Aorta (tissue), 5 donors: ENCODE results near the gene SH3TC1. TPM values are rescaled to one million over a fixed set of nuclear protein-coding genes. Genes with fewer than 3 reads are reported as not detected.

Experiments used
- ATAC-seq: fragments of 200-7000 bp; cut with Tn5 transposase; one replicate; pipeline ENCODE4 v1.9.1; 2022; ENCODE audit warnings: moderate library complexity; ENCODE audit not compliant: low FRiP score
- DNase-seq, 2 donors: peaks; one replicate each; pipeline ENCODE4 v3.0.0-alpha.2; 2020
- H3K27ac ChIP-seq, 2 donors: one replicate each; pipeline ENCODE4 v1.5.1; 2013; ENCODE audit warnings: low read length in 2 of 2, mild to moderate bottlenecking in 2 of 2, moderate library complexity in 2 of 2, control low read depth in 1 of 2, inconsistent platforms in 1 of 2, low read depth in 1 of 2
- H3K27me3 ChIP-seq, 2 donors: one replicate each; pipeline ENCODE4 v1.6.1; 2013; ENCODE audit warnings: control low read depth in 1 of 2, low read length in 1 of 2, mild to moderate bottlenecking in 1 of 2, moderate library complexity in 1 of 2; ENCODE audit not compliant: insufficient read depth in 2 of 2, control insufficient read depth in 1 of 2
- H3K36me3 ChIP-seq, 2 donors: one replicate each; pipeline ENCODE4 v1.6.1; 2013; ENCODE audit warnings: control low read depth in 1 of 2, low read length in 1 of 2, mild to moderate bottlenecking in 1 of 2; ENCODE audit not compliant: insufficient read depth in 2 of 2, control insufficient read depth in 1 of 2
- H3K4me1 ChIP-seq, 2 donors: one replicate each; pipeline ENCODE4 v1.6.1; 2013; ENCODE audit warnings: low read length in 2 of 2, control low read depth in 1 of 2, mild to moderate bottlenecking in 1 of 2, moderate library complexity in 1 of 2; ENCODE audit not compliant: insufficient read depth in 2 of 2, control insufficient read depth in 1 of 2
- H3K4me3 ChIP-seq, 2 donors: one replicate each; pipeline ENCODE4 v1.5.1; 2013; ENCODE audit warnings: low read length in 2 of 2, control low read depth in 1 of 2, mild to moderate bottlenecking in 1 of 2
- H3K9me3 ChIP-seq: one replicate; pipeline ENCODE4 v1.6.1; 2013; ENCODE audit warnings: mild to moderate bottlenecking, low read length; ENCODE audit not compliant: control insufficient read depth
- WGBS, 2 donors: extraction: QIAGEN DNeasy Blood & Tissue Kit; methylation state at CpG; one replicate each; pipeline ENCODE4 v1.1.7; 2013; 5-methylcytosine and 5-hydroxymethylcytosine counted together
- intact Hi-C, 2 donors: fragments of 100-400 bp; cut with DNase I; formaldehyde crosslinking; loops; one replicate each; pipeline versions ENCODE4 v1.14.2 to v1.15.0; 2022
- polyA plus RNA-seq, 2 donors: library from polyadenylated mRNA; stranded (reverse); fragments of 200-250 nt; gene quantifications; one replicate each; pipeline ENCODE4 v1.2.3, GENCODE V29; 2013
- total RNA-seq, 2 donors: library from RNA; stranded (reverse); fragmentation: NEBNext Ultra II Directional; extraction: Animal tissue kit (Norgen Biotek cat#: 25700); gene quantifications; one replicate each; pipeline ENCODE4 v1.2.1, GENCODE V29; 2021
- donor health status: healthy with polysubstance abuse.
- donor health status: Bipolar disorder and iron deficiency.
- donor health status: DM: no; HTN: no; CAD: no.
- donor health status: DM: no; HTN: no; CAD: no.
- donor health status: DM: yes; HTN: yes; CAD: no.

The SH3TC1 gene
- total and polyA plus RNA-seq, 4 donors, result 3.4 to 58.9 (median 21.7) TPM

DNA sequence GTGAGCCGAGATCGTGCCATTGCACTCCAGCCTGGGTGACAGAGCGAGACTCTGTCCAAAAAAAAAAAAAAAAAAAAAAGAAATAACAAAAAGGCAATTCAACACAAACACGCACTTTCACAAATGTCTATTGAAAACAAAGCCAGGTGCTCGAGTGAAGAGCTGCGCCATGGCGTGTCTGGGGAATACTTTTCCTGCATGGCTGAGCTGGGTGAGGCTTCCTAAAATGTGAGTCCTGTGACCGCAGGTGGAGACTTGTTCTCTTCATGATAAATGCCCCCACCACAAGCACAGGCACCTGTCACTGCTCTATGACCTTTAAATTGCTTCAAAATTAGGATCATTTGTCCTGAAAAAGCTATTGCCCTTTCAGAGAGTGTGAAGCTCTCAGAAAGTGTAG is 36.5 kb upstream of the SH3TC1 start:
- ATAC-seq, result no peak
- WGBS, 2 donors, result 88 to 91% methylated on average over 8 of the region's 8 CpGs
- H3K9me3 ChIP-seq, result no peaks in the 10 kb centered on the region
- no peaks in the 10 kb centered on the region for H3K27me3 ChIP-seq
- H3K27ac ChIP-seq, result no peak overlapping the region
- intact Hi-C loops, result no loop called here
- no peaks in the 10 kb centered on the region for H3K4me1 ChIP-seq
- peak in 1 of 2 donors; percentile 14 for DNase-seq
- H3K4me3 ChIP-seq, result no peak overlapping the region
- no peaks in the 10 kb centered on the region for H3K36me3 ChIP-seq

DNA sequence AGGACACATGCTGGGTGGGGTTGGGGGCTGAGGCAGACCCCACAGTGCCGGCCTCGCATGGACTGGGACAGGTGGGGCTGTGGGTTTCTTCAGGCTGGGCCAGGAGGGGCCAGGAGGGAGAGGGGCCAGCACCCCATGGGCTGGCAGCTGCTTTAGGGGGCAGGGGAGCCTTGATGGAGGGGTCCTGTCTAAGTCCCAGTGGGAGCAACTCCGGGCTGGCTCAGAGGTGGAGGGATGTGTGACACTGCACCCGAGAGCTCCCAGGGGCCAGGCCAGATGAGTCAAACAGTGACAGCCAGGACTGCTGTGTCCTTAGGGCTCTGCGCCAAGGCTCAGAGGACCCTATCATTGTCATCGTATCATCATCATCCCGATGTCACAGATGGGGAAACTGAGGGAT is 36.1 kb upstream of the SH3TC1 start:
- ATAC-seq (no peak), DNase-seq (peak in 1 of 2 donors; percentile 38)
- no peaks in the 10 kb centered on the region for H3K4me1 ChIP-seq
- H3K4me3 ChIP-seq, result no peak overlapping the region
- H3K9me3 ChIP-seq, result no peaks in the 10 kb centered on the region
- no peaks in the 10 kb centered on the region for H3K36me3 ChIP-seq
- H3K27me3 ChIP-seq, result no peaks in the 10 kb centered on the region
- H3K27ac ChIP-seq, result no peak overlapping the region
- intact Hi-C loops, result no loop called here
- WGBS, 2 donors, result 79 to 85% methylated on average over 7 of the region's 7 CpGs

DNA sequence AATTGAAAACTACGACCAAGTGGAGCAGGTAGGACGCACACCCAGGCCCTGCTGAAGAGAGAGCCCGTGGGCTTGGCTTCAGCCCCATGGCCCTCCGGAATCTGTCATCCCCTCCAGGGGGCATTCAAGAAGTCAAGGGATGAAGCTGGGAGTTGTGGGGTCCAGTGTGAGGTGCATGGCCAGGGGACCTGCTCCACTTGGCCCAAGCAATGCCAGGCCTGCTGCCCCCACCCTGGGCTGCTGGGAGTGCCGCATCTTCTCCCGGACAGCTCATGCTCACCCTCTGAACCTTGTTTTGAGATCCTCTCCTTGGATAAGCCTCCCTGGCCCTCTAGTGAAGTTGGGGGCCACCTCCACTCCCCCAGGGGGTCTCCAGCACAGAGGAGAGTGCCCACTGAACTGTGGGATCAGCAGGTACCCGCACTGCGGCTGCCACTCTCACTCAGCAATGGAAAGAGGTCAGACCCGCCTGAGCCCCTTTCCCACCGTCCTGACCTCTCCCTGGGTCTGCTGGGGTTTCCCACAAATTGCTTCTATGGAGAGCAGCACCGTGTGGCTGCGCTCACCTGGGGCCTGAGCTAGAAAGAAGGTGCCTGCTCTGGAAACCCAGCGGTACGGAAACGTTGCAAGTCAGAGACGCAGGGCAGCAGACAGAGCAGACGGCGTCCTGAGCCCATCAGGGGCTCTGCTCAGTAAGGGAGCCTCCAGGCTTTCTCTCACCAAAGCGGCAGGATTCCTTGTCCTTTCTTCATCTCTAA is 35.5 kb upstream of the SH3TC1 start:
- Histone ChIP-seq H3K9me3 (no peaks in the 10 kb centered on the region), H3K27me3 (no peaks in the 10 kb centered on the region), H3K4me1 (no peaks in the 10 kb centered on the region), H3K27ac (no peak overlapping the region), H3K4me3 (no peak overlapping the region), H3K36me3 (no peaks in the 10 kb centered on the region)
- WGBS, 2 donors, result 86 to 87% methylated on average over 19 of the region's 19 CpGs
- intact Hi-C loops, result no loop called here
- DNase-seq, result peak in 1 of 2 donors; percentile 30
- no peak for ATAC-seq

DNA sequence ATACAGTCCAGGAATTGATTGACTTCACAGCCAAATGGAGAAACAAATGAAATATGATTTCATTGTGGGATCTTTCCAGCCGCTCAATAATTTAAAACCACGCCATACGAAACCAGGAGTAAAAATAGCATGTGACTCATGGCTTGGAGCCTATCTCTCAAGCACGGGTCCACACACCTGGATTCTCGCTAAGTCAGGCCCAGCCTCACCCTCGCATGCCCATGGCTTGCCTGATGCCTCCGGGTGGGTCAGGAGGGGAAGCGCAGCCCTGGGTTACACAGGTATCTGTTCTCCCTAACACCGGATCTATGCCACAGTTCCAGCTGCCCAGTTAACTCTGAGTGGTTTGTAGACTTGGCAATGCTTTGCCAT is 34.9 kb upstream of the SH3TC1 start:
- no peak overlapping the region for H3K4me3 ChIP-seq
- no peaks in the 10 kb centered on the region for H3K27me3 ChIP-seq
- 77 to 78% methylated on average over 9 of the region's 9 CpGs for WGBS, 2 donors
- no peaks in the 10 kb centered on the region for H3K36me3 ChIP-seq
- intact Hi-C loops, result no loop called here
- ATAC-seq (no peak), DNase-seq (no peak)
- H3K27ac ChIP-seq, result no peak overlapping the region
- H3K4me1 ChIP-seq, result no peaks in the 10 kb centered on the region
- no peaks in the 10 kb centered on the region for H3K9me3 ChIP-seq

DNA sequence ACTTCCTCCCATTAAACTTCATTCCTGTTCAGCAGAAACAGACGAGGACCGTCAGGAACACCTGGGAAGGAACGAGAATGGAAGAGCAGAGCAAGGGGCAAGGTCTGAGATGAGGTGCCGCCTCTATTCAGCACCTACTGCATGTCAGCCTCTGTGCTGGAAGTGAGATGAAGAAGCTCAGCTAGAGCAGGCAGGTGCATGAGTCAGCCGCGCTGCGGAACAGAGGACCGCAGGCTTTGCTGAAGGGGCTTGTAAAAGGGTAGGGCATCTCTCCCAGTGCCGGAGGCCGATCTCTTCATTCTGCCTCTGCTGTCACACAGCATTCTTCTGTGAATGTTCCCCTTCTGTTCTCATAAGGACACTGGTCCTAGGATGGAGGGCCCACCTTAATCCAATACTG is 34.4 kb upstream of the SH3TC1 start:
- DNase-seq (no peak), ATAC-seq (no peak)
- H3K4me1 ChIP-seq, result no peaks in the 10 kb centered on the region
- H3K27me3 ChIP-seq, result no peaks in the 10 kb centered on the region
- WGBS, 2 donors, result 93% methylated on average over 10 of the region's 10 CpGs
- intact Hi-C loops, result no loop called here
- no peak overlapping the region for H3K4me3 ChIP-seq
- H3K27ac ChIP-seq, result no peak overlapping the region
- H3K36me3 ChIP-seq, result no peaks in the 10 kb centered on the region
- H3K9me3 ChIP-seq, result no peaks in the 10 kb centered on the region

DNA sequence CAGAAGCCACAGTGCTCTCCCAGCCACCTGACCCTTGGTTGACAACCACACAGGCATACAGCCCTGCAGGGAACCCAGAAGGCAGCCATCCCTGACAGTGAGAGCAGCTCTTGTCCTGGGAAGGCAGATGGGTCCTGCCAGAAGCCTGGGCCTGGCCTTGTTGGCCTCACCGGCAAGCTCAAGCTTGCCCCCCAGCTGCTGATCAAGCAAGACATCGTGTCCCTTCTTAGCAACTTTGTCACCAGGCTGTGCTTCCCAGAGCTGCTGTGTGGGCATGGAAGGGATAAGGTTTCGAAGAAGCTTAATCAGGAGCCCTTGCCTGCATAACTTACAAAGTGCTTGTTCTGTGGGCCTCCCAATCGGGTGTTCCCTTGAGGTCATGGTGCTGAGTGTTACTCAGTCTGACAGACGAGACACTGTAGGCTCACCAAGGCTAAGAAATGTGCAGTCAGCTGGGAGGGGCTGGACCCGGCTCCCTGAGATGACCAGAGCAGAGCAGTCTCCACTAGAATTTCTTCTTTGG is 33.7 kb upstream of the SH3TC1 start:
- Histone ChIP-seq H3K9me3 (no peaks in the 10 kb centered on the region), H3K27me3 (no peaks in the 10 kb centered on the region), H3K36me3 (no peaks in the 10 kb centered on the region), H3K27ac (no peak overlapping the region), H3K4me3 (no peak overlapping the region), H3K4me1 (no peaks in the 10 kb centered on the region)
- WGBS, 2 donors, result 58 to 68% methylated on average over 6 of the region's 6 CpGs
- ATAC-seq, result no peak
- no peak for DNase-seq
- intact Hi-C loops, result no loop called here

DNA sequence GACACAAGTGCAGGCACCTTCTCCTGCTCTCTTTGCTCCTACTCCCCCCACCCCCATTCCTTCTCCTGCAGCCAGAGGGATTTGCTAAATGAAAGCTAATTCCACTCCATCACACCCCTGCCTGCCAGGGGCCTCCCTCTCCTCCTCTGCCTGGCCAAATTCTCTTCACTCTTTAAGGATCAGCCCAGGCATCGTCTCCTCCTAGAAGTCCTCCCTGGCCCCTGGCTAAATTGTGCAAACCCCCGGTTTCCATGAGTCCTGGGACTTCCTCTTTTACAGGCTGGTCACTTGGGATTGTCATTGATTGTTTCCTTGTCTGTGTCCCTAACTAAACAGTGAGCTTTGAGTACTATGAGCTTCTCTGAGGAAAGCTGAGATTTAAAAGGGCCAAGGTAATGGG is 31.8 kb upstream of the SH3TC1 start:
- H3K4me3 ChIP-seq, result no peak overlapping the region
- H3K4me1 ChIP-seq, result no peaks in the 10 kb centered on the region
- H3K9me3 ChIP-seq, result no peaks in the 10 kb centered on the region
- H3K27me3 ChIP-seq, result no peaks in the 10 kb centered on the region
- no peak overlapping the region for H3K27ac ChIP-seq
- ATAC-seq, result no peak
- H3K36me3 ChIP-seq, result no peaks in the 10 kb centered on the region
- peak in 1 of 2 donors; percentile 67 for DNase-seq
- intact Hi-C loops, result no loop called here
- 70 to 71% methylated on average over 2 of the region's 2 CpGs for WGBS, 2 donors

DNA sequence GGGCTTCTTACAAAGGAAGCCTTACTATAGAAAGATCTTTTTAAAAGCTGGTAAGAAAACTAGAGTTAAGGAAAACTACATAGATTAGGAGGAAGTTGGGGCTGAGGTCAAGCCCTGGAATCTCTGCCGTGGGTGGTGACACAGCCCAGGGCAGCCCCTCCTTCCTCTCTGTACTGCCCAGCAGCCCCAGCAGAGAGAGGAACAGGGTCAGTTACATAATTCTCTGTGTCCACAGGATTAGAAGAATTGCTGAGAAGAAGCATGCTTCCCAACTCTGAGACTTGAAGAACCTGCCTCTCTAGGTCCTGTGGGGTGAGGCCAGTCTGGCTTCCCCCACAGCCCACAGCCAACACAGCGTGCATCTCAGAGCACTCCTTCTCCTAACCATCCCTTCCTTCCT is 31.3 kb upstream of the SH3TC1 start:
- ATAC-seq, result no peak
- H3K9me3 ChIP-seq, result no peaks in the 10 kb centered on the region
- intact Hi-C loops, result no loop called here
- H3K36me3 ChIP-seq, result no peaks in the 10 kb centered on the region
- DNase-seq, result peak in 1 of 2 donors; percentile 79
- no peaks in the 10 kb centered on the region for H3K4me1 ChIP-seq
- no peak overlapping the region for H3K4me3 ChIP-seq
- no peak overlapping the region for H3K27ac ChIP-seq
- 48 to 56% methylated on average over 2 of the region's 2 CpGs for WGBS, 2 donors
- H3K27me3 ChIP-seq, result no peaks in the 10 kb centered on the region

DNA sequence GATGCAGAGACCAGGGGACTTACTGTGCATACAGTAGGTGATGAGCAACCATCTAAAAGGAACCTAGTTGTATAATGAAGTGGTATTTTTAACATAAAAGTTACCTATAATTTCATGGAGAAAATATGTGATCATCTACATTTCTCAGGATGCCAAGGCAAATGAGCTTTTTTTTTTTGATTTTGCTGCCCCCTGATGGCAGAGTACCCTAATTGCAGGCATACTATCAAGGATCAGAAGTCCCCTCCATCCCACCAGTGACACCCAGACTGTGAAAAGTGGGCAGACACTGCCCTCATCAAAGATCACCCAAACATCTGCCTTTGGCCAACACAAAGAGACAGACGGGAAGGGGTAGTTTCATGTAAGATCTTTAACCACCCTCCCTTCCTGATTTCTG is 30.9 kb upstream of the SH3TC1 start:
- Histone ChIP-seq H3K4me3 (no peak overlapping the region), H3K27me3 (no peaks in the 10 kb centered on the region), H3K27ac (no peak overlapping the region), H3K9me3 (no peaks in the 10 kb centered on the region), H3K4me1 (no peaks in the 10 kb centered on the region), H3K36me3 (no peaks in the 10 kb centered on the region)
- intact Hi-C loops, result no loop called here
- DNase-seq (no peak), ATAC-seq (no peak)
- 89 to 96% methylated on average over 1 of the region's 1 CpG for whole genome bisulfite sequencing, 2 donors
